ENCODE measurements around the gene RPL28. TPM values are rescaled to one million over a fixed set of nuclear protein-coding genes. Genes with fewer than 3 reads are reported as not detected.

Gene RPL28
- total and polyA plus RNA-seq, 2 of the 13 experiments (the other 11 are each of a cell fraction or from before 2014, with no cell fraction given), result 105 to 420 TPM

DNA sequence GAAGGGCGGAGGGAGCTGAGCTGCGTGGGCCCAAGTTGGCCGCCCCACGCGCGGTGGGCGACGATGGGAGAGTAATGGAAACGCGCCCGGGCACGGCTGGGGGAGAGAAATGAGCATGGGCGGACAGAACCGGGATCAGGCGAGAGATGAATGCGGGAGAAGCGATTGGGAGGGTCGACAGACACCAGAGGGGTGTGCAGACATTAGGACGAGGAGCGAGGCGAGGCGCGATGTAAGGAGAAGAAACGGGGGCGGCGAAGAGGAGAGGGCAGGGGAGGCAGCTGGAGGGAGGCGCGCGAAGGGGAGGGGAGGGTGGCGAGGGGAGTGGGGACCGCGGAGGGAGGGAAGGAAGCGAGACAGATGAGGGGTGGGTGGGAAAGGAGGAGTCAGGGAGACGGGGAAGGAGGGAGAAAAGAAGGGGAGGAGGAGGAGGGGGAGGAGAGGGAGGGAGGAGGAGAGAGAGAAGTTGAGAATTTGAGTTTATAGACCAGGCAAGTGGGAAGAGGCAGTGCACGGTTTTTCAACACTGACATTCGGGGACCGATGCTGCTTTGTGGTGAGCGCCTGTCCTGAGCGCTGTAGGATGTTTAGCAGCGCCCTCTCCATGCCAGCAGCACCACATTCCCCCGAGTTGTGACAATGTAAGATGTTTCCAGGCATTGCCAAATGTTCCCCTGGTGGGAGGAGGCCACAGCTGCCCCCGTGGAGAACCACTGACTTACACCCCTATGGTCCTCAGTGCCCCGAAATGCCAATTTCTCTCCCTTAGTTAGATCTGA, 57.5 kb downstream of the RPL28 start, which contains the start of gene SHISA7 (continued):
- TF ChIP-seq, protein P1, sequence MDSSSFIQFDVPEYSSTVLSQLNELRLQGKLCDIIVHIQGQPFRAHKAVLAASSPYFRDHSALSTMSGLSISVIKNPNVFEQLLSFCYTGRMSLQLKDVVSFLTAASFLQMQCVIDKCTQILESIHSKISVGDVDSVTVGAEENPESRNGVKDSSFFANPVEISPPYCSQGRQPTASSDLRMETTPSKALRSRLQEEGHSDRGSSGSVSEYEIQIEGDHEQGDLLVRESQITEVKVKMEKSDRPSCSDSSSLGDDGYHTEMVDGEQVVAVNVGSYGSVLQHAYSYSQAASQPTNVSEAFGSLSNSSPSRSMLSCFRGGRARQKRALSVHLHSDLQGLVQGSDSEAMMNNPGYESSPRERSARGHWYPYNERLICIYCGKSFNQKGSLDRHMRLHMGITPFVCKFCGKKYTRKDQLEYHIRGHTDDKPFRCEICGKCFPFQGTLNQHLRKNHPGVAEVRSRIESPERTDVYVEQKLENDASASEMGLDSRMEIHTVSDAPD (CRISPR knock-in tag; IDR thresholded peaks at IDR 0.05), result no peak
- TF ChIP-seq KDM4B (CRISPR knock-in tag; IDR thresholded peaks at IDR 0.05), result no peak
- no peak for TF ChIP-seq ZNF782 (CRISPR knock-in tag; IDR thresholded peaks at IDR 0.05; ENCODE audit: borderline replicate concordance)
- no peak for TF ChIP-seq MEF2D (CRISPR knock-in tag; IDR thresholded peaks at IDR 0.05)
- TF ChIP-seq, protein P2, sequence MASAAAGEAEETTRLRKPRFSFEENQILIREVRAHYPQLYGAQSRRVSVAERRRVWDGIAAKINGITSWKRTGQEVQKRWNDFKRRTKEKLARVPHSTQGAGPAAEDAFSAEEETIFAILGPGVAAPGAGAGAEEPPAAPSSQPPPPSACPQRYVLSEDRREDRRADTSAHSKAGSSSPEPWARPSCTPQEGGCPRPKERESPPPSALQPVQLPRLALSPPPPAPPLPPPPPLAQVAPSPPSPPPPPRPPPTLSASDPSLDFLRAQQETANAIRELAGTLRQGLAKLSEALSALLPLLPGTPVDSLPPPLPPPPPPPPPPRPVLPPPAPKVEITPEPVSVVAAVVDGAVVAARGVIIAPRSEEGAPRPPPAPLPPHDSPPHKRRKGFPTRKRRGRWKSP (CRISPR knock-in tag; IDR thresholded peaks at IDR 0.05), result no peak

DNA sequence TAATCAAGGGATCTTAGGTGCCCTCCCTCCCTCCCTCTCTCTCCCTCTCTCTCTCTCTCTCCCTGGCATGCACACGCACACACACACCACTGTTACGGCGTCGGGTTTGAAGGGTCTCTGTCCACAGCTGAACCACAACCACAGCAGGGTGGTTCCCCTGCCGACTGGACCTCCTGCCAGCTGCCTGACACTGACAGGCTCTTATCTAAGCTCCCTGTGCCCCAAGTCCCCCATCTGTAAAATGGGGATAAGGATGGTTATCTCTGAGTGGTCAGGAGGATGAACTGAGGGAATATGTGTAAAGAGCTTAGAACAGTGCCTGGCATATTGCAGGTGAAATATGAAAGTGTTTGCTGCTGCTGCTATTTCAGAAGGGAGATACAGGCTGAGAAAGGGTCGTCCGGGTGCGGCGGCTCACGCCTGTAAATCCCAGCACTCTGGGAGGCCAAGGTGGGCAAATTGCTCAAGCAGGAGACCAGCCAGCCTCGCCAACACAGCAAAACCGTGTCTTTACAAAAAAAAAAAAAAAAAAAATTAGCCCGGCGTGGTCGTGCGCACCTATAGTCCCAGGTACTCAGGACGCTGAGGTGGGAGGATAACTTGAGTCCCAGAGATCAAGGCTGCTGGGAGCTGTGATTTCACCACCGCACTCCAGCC, 58.2 kb downstream of the RPL28 start:
- ChIA-PET POLR2A (no interaction called here), CTCF (ENCODE audit: low intra/inter-chr PET ratio, low total read pairs) (no interaction called here)
- ATAC-seq, result no peak
- peaks cover 4% of the 10 kb centered on the region; the same call in 1 of the 2 replicates for H4K20me1 ChIP-seq (ENCODE audit: insufficient read depth, low read length)
- H3K4me2 ChIP-seq (ENCODE audit: low read depth, low read length), result no peak overlapping the region
- no peaks in the 10 kb centered on the region for H3K36me3 ChIP-seq (replicated peaks in 1 of 2; ENCODE audit: control insufficient read depth in 1 of 2, insufficient read depth in 2 of 2, low read length in 2 of 2)
- no peak overlapping the region for H2AFZ ChIP-seq (ENCODE audit: low read length)
- H3K79me2 ChIP-seq (ENCODE audit: insufficient read depth, low read length), result no peaks in the 10 kb centered on the region
- H3K4me3 ChIP-seq (replicated peaks in 1 of 3; ENCODE audit: insufficient read depth in 1 of 3, low read depth in 2 of 3, low read length in 3 of 3), result no peak overlapping the region
- FAIRE-seq, result no peak
- no peak for DNase-seq (ENCODE audit: low spot score)
- 12% methylated on average over 18 of the region's 18 CpGs for WGBS (ENCODE audit: low lambda C conversion rate)
- H3K27me3 ChIP-seq (ENCODE audit: control insufficient read depth in 1 of 2, insufficient read depth in 2 of 2, low read length in 2 of 2), result peaks cover 6 to 52% of the 10 kb centered on the region in 2 experiments; a peak in 4 of 5 replicates
- no TSS peak for BruUV-seq (replicated peaks)
- no peaks in the 10 kb centered on the region for H3K9me3 ChIP-seq (ENCODE audit: low read length)
- H3K9ac ChIP-seq (ENCODE audit: insufficient read depth, low read depth, low read length), result no peak overlapping the region
- H3K4me1 ChIP-seq (ENCODE audit: insufficient read depth, low read length), result no peaks in the 10 kb centered on the region
- in situ Hi-C loops (cut with HindIII; ENCODE audit: extremely low pct_ligation_motif_present, low pct_unique_long_range_greater_than_20kb) (no loop called here), intact Hi-C loops (cut with micrococcal nuclease; ENCODE audit: unreplicated experiment) (no loop called here)
- TF ChIP-seq ZNF790 (CRISPR knock-in tag; IDR thresholded peaks at IDR 0.05; ENCODE audit: borderline replicate concordance), result no peak
- peak; percentile 10; the same call in 1 of the 2 replicates for TF ChIP-seq ZNF629 (CRISPR knock-in tag; conservative IDR thresholded peaks at IDR 0.05)
- no peak overlapping the region for H3K27ac ChIP-seq (ENCODE audit: extremely low read length, insufficient read depth, low read length)

All from HepG2 (cell line).